ENCODE measurements around the gene HINT3. TPM values are rescaled to one million over a fixed set of nuclear protein-coding genes. Genes with fewer than 3 reads are reported as not detected.

HINT3 gene
- total RNA-seq, 1 donor: 23.5 TPM

DNA sequence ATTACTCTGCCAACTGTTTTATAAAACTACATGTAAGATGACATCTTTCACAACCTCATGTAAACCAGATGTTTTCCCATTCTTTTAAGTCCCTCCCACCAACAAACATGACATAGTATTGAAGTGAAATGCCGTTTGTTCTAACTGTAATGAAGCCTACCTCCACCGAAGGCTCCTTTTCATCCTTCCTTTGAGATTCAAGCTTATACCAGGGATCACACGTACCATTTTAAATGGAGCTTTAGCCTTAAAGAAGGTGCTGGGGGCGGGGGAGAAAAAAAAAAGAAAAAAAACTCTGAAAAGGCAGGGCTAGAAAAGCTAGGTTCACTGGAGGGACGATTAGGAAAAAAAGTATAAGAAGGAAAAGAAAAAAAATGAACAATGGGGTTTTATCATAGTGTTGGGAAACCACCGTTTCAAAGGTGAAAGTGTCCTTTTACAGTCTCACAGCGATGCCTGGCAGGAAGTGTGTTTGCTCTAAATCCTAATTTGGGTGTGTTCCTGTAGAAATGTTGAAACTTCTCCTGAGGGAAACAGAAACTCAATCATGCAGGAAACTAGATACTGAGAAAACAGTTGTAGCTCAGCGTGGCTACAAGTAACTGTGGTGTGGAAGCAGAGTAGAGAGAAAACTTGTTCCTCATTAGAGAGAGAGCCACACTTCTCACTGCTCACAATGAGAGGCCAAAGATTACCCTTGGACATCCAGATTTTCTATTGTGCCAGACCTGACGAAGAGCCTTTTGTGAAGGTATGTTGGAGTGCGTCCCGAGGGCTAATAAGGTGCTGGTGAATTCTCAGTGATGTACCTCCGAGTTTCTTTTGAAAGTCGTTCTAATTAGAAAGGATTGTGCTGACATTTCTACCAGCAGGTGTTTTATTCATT lies 37.6 kb upstream of the HINT3 start:
- peak overlapping the region; percentile 23 for H3K4me3 ChIP-seq (ENCODE audit: low read depth, low read length)
- TF ChIP-seq, protein P1, sequence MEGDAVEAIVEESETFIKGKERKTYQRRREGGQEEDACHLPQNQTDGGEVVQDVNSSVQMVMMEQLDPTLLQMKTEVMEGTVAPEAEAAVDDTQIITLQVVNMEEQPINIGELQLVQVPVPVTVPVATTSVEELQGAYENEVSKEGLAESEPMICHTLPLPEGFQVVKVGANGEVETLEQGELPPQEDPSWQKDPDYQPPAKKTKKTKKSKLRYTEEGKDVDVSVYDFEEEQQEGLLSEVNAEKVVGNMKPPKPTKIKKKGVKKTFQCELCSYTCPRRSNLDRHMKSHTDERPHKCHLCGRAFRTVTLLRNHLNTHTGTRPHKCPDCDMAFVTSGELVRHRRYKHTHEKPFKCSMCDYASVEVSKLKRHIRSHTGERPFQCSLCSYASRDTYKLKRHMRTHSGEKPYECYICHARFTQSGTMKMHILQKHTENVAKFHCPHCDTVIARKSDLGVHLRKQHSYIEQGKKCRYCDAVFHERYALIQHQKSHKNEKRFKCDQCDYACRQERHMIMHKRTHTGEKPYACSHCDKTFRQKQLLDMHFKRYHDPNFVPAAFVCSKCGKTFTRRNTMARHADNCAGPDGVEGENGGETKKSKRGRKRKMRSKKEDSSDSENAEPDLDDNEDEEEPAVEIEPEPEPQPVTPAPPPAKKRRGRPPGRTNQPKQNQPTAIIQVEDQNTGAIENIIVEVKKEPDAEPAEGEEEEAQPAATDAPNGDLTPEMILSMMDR (IDR thresholded peaks at IDR 0.05; ENCODE audit: insufficient read depth, low read length): no peak
- DNase-seq (ENCODE audit: low read depth): peak; percentile 90

DNA sequence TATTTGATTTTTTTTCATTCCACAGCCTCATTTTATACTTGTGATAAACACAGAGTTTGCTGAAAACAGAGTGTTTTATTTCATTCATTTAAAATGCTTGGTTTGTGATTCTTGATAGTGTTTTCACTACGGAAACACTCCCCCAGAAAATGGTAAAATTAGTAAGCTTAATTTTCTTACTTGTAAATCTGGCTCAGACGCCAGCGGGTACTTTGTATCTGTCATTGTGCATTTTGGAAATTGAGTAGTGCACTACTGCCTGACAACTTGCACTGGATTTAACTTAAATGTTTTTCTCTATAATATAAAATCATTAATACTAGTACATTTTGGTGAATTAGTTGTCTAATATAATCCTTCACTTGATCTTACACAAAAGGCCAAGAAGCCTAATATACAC lies 37.0 kb upstream of the HINT3 start:
- DNase-seq (ENCODE audit: low read depth): no peak
- TF ChIP-seq, protein P1 (IDR thresholded peaks at IDR 0.05; ENCODE audit: insufficient read depth, low read length): no peak
- H3K4me3 ChIP-seq (ENCODE audit: low read depth, low read length): no peak overlapping the region

DNA sequence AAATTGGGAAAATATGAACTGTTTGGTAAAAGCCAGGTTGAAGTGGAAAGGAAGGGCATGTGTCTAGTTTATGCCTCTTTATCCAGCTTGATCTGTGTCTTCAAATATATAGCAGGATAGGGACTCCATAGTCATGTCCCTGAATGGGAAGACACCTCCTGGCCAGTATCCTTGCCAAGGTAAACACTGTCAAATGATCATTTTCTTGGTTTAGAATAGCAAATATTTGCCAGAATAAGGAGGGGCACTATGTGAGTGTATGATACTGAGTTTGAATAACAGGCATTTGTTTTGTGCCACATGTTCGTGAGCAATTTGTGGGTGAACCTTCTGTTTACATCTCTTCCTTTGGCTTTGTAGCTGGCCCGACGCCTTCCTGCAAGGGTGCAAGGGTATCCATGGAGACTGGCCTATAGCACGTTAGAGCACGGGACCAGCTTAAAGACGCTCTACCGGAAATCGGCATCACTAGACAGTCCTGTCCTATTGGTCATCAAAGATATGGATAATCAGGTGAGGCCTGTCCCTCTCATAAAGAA lies 34.2 kb upstream of the HINT3 start:
- DNase-seq (ENCODE audit: low read depth): no peak
- no peak overlapping the region for H3K4me3 ChIP-seq (ENCODE audit: low read depth, low read length)
- TF ChIP-seq, protein P1 (IDR thresholded peaks at IDR 0.05; ENCODE audit: insufficient read depth, low read length): no peak

DNA sequence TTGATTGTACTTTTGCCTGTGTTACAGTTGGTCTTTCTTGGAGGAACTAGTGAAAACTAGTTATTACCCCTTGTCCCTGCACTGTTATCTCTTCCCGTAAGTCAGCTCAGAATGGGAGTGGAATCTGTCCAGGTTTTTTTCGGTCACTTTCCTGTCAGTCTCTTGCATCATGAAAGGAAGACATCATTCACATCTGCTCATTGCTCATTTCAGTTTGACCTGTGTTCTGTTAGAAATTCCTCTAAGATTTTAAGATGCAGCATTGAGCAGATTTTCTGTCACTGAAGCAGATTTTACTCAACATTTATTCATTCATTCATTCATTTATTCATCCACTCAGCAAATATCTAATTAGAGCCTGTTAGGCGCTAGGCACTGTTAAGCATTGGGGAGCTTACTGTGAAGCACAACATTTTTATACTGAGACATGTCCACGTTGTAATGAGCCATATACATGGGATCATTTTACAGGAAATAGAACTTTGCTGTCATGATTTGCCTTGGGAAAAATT lies 33.1 kb upstream of the HINT3 start:
- TF ChIP-seq, protein P1 (IDR thresholded peaks at IDR 0.05; ENCODE audit: insufficient read depth, low read length): no peak
- no peak overlapping the region for H3K4me3 ChIP-seq (ENCODE audit: low read depth, low read length)
- peak; percentile 34 for DNase-seq (ENCODE audit: low read depth)

DNA sequence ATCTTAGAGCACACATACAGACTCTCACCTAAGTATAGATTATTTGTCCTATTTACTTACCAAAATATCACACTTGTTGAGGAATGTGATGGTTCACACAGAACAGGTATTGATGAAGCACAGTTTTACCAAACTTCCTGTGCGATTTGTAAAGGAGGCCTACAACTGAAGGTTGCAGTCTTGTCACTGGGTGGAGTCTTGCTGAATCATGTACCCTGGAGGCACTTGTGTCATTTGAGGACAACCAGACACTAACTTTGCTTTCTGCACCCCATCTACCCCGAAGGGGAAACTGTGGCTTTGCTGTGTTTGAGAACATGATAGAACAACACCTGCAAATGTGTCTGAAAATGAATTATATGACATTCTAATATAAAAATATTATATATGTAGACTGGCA lies 32.4 kb upstream of the HINT3 start:
- DNase-seq (ENCODE audit: low read depth): no peak
- TF ChIP-seq, protein P1 (IDR thresholded peaks at IDR 0.05; ENCODE audit: insufficient read depth, low read length): no peak
- no peak overlapping the region for H3K4me3 ChIP-seq (ENCODE audit: low read depth, low read length)

DNA sequence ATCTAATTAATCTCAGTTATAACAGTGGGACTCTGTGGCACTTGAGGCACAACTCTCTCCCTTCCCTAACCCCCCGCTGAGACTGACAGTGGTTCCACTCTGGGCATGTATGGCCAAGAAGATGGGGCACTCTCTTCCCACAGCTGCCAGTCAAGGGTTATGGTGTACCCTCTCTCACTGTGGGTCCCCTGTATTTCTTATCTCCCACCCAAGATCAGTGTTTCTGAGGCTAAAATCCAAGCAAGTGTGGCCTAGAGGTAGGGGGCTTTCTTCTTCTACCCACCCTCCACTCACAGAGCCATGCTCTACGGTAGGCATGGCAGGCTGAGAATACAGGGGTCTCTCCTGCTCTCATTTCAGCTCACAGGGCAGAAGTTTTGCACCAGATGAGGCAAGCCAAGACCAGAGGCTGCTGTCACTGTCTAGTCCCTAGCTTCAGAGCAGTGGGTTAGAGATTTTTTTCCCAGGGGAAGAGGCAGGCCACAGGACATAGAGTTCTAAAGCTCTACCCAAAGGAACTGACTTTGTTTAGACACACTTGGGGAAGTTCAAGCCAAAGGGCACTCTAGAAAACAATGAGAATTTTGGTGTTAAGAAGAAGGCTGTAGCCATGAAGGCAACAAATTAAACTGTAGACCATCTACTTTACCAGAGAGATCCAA lies 31.7 kb upstream of the HINT3 start:
- DNase-seq (ENCODE audit: low read depth): no peak
- no peak overlapping the region for H3K4me3 ChIP-seq (ENCODE audit: low read depth, low read length)
- TF ChIP-seq, protein P1 (IDR thresholded peaks at IDR 0.05; ENCODE audit: insufficient read depth, low read length): no peak

Measured in fibroblast of the aortic adventitia (primary cell).